IMR-90 (cell line): Measurements from ENCODE around the gene GRIK1. TPM values are rescaled to one million over a fixed set of nuclear protein-coding genes. Genes with fewer than 3 reads are reported as not detected.

ENCODE experiments used
- ATAC-seq: fragments of 200-7000 bp; cut with Tn5 transposase; 2 replicates; pipeline ENCODE4 v1.9.1; 2020; ENCODE audit warnings: low read depth, mild to moderate bottlenecking, moderate library complexity
- BruUV-seq: library from RNA; stranded (reverse); fragments of 400-500 nt; replicated peaks from 2 replicates; lab custom pipeline; 2021; lab: Mats Ljungman, UMichigan
- CTCF ChIA-PET: fragments of 300-600 bp; formaldehyde crosslinking; extraction: SDS; loops from one replicate; lab custom pipeline; 2021; ENCODE audit warnings: antibody characterized with exemption; lab: Yijun Ruan, JAX
- POLR2A ChIA-PET: fragments of 300-600 bp; sonication (Branson Sonifier 250); formaldehyde crosslinking; loops from one replicate; lab custom pipeline; 2022; ENCODE audit warnings: antibody characterized with exemption; ENCODE audit not compliant: unreplicated experiment; lab: Charles Lee
- DNase-seq: peaks from one replicate; pipeline ENCODE4 v3.0.0; 2013
- H2AFZ ChIP-seq: replicated peaks from 2 replicates; pipeline ENCODE3; 2013; ENCODE audit warnings: low read length, mild to moderate bottlenecking; ENCODE audit not compliant: poor library complexity
- H2AK5ac ChIP-seq: 2 replicates; pipeline ENCODE4 v1.6.1; 2013; ENCODE audit warnings: low read depth, low read length, inconsistent platforms
- H2AK9ac ChIP-seq: replicated peaks from 2 replicates; pipeline ENCODE3; 2013; ENCODE audit warnings: mild to moderate bottlenecking, low read depth, low read length, moderate library complexity; ENCODE audit not compliant: poor library complexity
- H2BK120ac ChIP-seq: 2 replicates; pipeline ENCODE4 v1.6.1; 2013; ENCODE audit warnings: low read depth, low read length, inconsistent platforms
- H2BK15ac ChIP-seq: 3 replicates; pipeline ENCODE4 v1.6.1; 2013; ENCODE audit warnings: low read depth, low read length, inconsistent platforms
- H2BK20ac ChIP-seq: 2 replicates; pipeline ENCODE4 v1.6.1; 2013; ENCODE audit warnings: low read depth, mild to moderate bottlenecking, inconsistent platforms, low read length, moderate library complexity
- H2BK5ac ChIP-seq: 2 replicates; pipeline ENCODE4 v1.6.1; 2013; ENCODE audit warnings: mild to moderate bottlenecking, low read depth, low read length, inconsistent platforms; ENCODE audit not compliant: poor library complexity, severe bottlenecking
- H3K14ac ChIP-seq: replicated peaks from 2 replicates; pipeline ENCODE4 v1.6.1; 2013; ENCODE audit warnings: low read depth, low read length, inconsistent platforms
- H3K18ac ChIP-seq: 2 replicates; pipeline ENCODE4 v1.6.1; 2013; ENCODE audit warnings: low read depth, low read length, control low read depth
- H3K23ac ChIP-seq: 2 replicates; pipeline ENCODE4 v1.6.1; 2013; ENCODE audit warnings: low read depth, low read length, inconsistent platforms
- H3K27ac ChIP-seq: 2 replicates; pipeline ENCODE4 v1.5.1; 2013; ENCODE audit warnings: mild to moderate bottlenecking, control low read depth, low read length; ENCODE audit not compliant: insufficient read depth
- H3K27me3 ChIP-seq: 2 replicates; pipeline ENCODE4 v1.6.1; 2013; ENCODE audit warnings: low read length; ENCODE audit not compliant: control insufficient read depth, insufficient read depth
- H3K36me3 ChIP-seq: 2 replicates; pipeline ENCODE4 v1.6.1; 2013; ENCODE audit warnings: low read length, mixed read lengths; ENCODE audit not compliant: control insufficient read depth, insufficient read depth
- H3K4ac ChIP-seq: 2 replicates; pipeline ENCODE4 v1.6.1; 2013; ENCODE audit warnings: low read depth, low read length, inconsistent platforms
- H3K4me1 ChIP-seq: 2 replicates; pipeline ENCODE4 v1.6.1; 2013; ENCODE audit warnings: low read length, mixed read lengths; ENCODE audit not compliant: control insufficient read depth, insufficient read depth
- H3K4me2 ChIP-seq: 2 replicates; pipeline ENCODE4 v1.6.1; 2013; ENCODE audit warnings: low read depth, mild to moderate bottlenecking, control low read depth, low read length, moderate library complexity
- H3K4me3 ChIP-seq: 2 replicates; pipeline ENCODE4 v1.5.1; 2013; ENCODE audit warnings: low read depth, mild to moderate bottlenecking, control low read depth, low read length, moderate library complexity; ENCODE audit not compliant: insufficient read depth
- H3K56ac ChIP-seq: 2 replicates; pipeline ENCODE4 v1.6.1; 2013; ENCODE audit warnings: low read length, inconsistent platforms; ENCODE audit not compliant: insufficient read depth; ENCODE audit errors: extremely low read depth
- H3K79me1 ChIP-seq, 2 experiments: 2 replicates each; pipeline ENCODE4 v1.6.1; 2013; ENCODE audit warnings: low read length in 2 of 2, inconsistent platforms in 1 of 2, low read depth in 1 of 2
- H3K9ac ChIP-seq: 2 replicates; pipeline ENCODE4 v1.6.1; 2013; ENCODE audit warnings: low read depth, low read length, control low read depth
- H3K9me1 ChIP-seq: 2 replicates; pipeline ENCODE4 v1.6.1; 2013; ENCODE audit warnings: low read length, inconsistent platforms; ENCODE audit not compliant: insufficient read depth
- H3K9me3 ChIP-seq: 2 replicates; pipeline ENCODE4 v1.6.1; 2013; ENCODE audit warnings: low read length; ENCODE audit not compliant: control insufficient read depth, insufficient read depth
- H4K20me1 ChIP-seq: 2 replicates; pipeline ENCODE4 v1.6.1; 2013; ENCODE audit warnings: low read length, inconsistent platforms; ENCODE audit not compliant: insufficient read depth
- H4K5ac ChIP-seq: 2 replicates; pipeline ENCODE4 v1.6.1; 2013; ENCODE audit warnings: mild to moderate bottlenecking, low read depth, low read length, control low read depth
- H4K8ac ChIP-seq, 2 experiments: 2 replicates each; pipeline ENCODE4 v1.6.1; 2013; ENCODE audit warnings: low read depth in 2 of 2, low read length in 2 of 2, control low read depth in 1 of 2, inconsistent platforms in 1 of 2
- H4K91ac ChIP-seq: 2 replicates; pipeline ENCODE4 v1.6.1; 2013; ENCODE audit warnings: low read depth, low read length, inconsistent platforms; ENCODE audit not compliant: insufficient read depth
- BHLHE40 ChIP-seq: fragments of 150-350 bp; IDR thresholded peaks from 2 replicates; pipeline ENCODE4 v1.6.1; 2016; ENCODE audit warnings: mild to moderate bottlenecking, low read depth, low read length
- CEBPB ChIP-seq: IDR thresholded peaks from 2 replicates; pipeline ENCODE4 v1.6.1; 2012; ENCODE audit warnings: low read depth, low read length, improper control_type of control experiment
- CHD1 ChIP-seq: IDR thresholded peaks from 2 replicates; pipeline ENCODE4 v1.6.1; 2012; ENCODE audit warnings: low read depth, low read length, improper control_type of control experiment
- CTCF ChIP-seq: conservative IDR thresholded peaks from 2 replicates; pipeline ENCODE4 v1.5.1; 2012; ENCODE audit warnings: mild to moderate bottlenecking, low read depth, low read length, improper control_type of control experiment
- ELK1 ChIP-seq: fragments of 150-350 bp; IDR thresholded peaks from 2 replicates; pipeline ENCODE4 v1.6.1; 2016; ENCODE audit warnings: low read depth, mild to moderate bottlenecking, low read length, moderate library complexity, borderline replicate concordance
- FOS ChIP-seq: fragments of 150-350 bp; IDR thresholded peaks from 2 replicates; pipeline ENCODE4 v1.6.1; 2016; ENCODE audit warnings: low read depth, low read length
- MAFK ChIP-seq: IDR thresholded peaks from 2 replicates; pipeline ENCODE4 v1.6.1; 2012; ENCODE audit warnings: low read depth, low read length, improper control_type of control experiment
- MAZ ChIP-seq: IDR thresholded peaks from 2 replicates; pipeline ENCODE4 v1.6.1; 2012; ENCODE audit warnings: low read depth, mild to moderate bottlenecking, low read length, improper control_type of control experiment, moderate library complexity, borderline replicate concordance
- MXI1 ChIP-seq: IDR thresholded peaks from 2 replicates; pipeline ENCODE4 v1.6.1; 2012; ENCODE audit warnings: low read depth, mild to moderate bottlenecking, low read length, moderate library complexity, borderline replicate concordance
- NFE2L2 ChIP-seq: fragments of 150-350 bp; IDR thresholded peaks from 2 replicates; pipeline ENCODE4 v1.6.1; 2016; ENCODE audit warnings: low read depth, mild to moderate bottlenecking, low read length
- POLR2A ChIP-seq: IDR thresholded peaks from 2 replicates; pipeline ENCODE4 v1.6.1; 2012; ENCODE audit warnings: mild to moderate bottlenecking, low read depth, low read length
- RAD21 ChIP-seq: IDR thresholded peaks from 2 replicates; pipeline ENCODE4 v1.6.1; 2012; ENCODE audit warnings: low read length, improper control_type of control experiment
- RCOR1 ChIP-seq: IDR thresholded peaks from 2 replicates; pipeline ENCODE4 v1.6.1; 2012; ENCODE audit warnings: mild to moderate bottlenecking, low read length, improper control_type of control experiment; ENCODE audit not compliant: insufficient replicate concordance
- RFX5 ChIP-seq: IDR thresholded peaks from 2 replicates; pipeline ENCODE4 v1.8.0; 2012; ENCODE audit warnings: low read depth, mild to moderate bottlenecking, low read length, moderate library complexity
- SMC3 ChIP-seq: fragments of 150-350 bp; IDR thresholded peaks from 2 replicates; pipeline ENCODE4 v1.6.1; 2016; ENCODE audit warnings: low read depth, mild to moderate bottlenecking, antibody characterized with exemption, low read length, moderate library complexity
- USF2 ChIP-seq: fragments of 150-350 bp; IDR thresholded peaks from 2 replicates; pipeline ENCODE4 v1.6.1; 2017; ENCODE audit warnings: mild to moderate bottlenecking, antibody characterized with exemption, low read length, low read depth
- WGBS, 2 experiments: methylation state at CpG; one replicate each; pipeline versions ENCODE4 v1.1.5 to v1.1.7; 2013; ENCODE audit warnings: missing lambda C conversion rate in 2 of 2; ENCODE audit not compliant: insufficient read length in 1 of 2; ENCODE audit errors: extremely low coverage in 2 of 2; 5-methylcytosine and 5-hydroxymethylcytosine counted together
- dilution Hi-C: fragments of 300-500 bp; cut with HindIII; formaldehyde crosslinking; loops from one replicate; pipeline ENCODE4 v1.14.3; 2018; ENCODE audit warnings: low sequenced_read_pairs; ENCODE audit not compliant: unreplicated experiment
- in situ Hi-C: fragments of 300-500 bp; cut with MboI; formaldehyde crosslinking; loops from 3 replicates; pipeline ENCODE4 v1.14.3; 2019; ENCODE audit warnings: low sequenced_read_pairs, inconsistent platforms, mixed read lengths
- intact Hi-C: fragments of 100-400 bp; cut with micrococcal nuclease; formaldehyde crosslinking; loops from 2 replicates; pipeline ENCODE4 v1.10.0; 2022
- polyA plus RNA-seq, 3 experiments: library from polyadenylated mRNA; depleted of rRNA; stranded (reverse); fragments of >200 nt; gene quantifications; 2 replicates each; pipeline ENCODE4 v1.2.3, GENCODE V29; 2012; ENCODE audit warnings: low replicate concordance in 1 of 3
- total RNA-seq: library from RNA; depleted of rRNA; stranded (reverse); fragments of >200 nt; gene quantifications from 2 replicates; pipeline ENCODE4 v1.2.3, GENCODE V29; 2012

GRIK1 gene
- total and polyA plus RNA-seq, 2 of the 4 experiments (the other 2 are of a cell fraction) = not detected

GRCh38 chr21:29717659-29718058 lies 222.1 kb downstream of the GRIK1 start:
- no peak for DNase-seq

More at GRCh38 chr21:29717659-29718058, 222.1 kb downstream of the GRIK1 start:
- Histone ChIP-seq H4K91ac (no peak overlapping the region), H3K4me1 (no peaks in the 10 kb centered on the region), H3K23ac (no peak overlapping the region), H3K4me3 (no peak overlapping the region), H2AK5ac (no peak overlapping the region), H3K9me1 (no peaks in the 10 kb centered on the region), H3K27me3 (no peaks in the 10 kb centered on the region), H3K4me2 (no peak overlapping the region), H4K5ac (no peak overlapping the region), H3K9ac (no peak overlapping the region), H2BK5ac (no peak overlapping the region), H3K18ac (no peak overlapping the region), H2BK20ac (no peak overlapping the region), H2AFZ (no peak overlapping the region), H3K36me3 (no peaks in the 10 kb centered on the region), H3K27ac (no peak overlapping the region), H2BK120ac (no peak overlapping the region), H4K20me1 (no peaks in the 10 kb centered on the region), H3K79me1 (no peaks in the 10 kb centered on the region), H3K14ac (no peak overlapping the region), H2BK15ac (no peak overlapping the region; the same call in 2 of the 3 replicates), H4K8ac (no peak overlapping the region), H3K56ac (no peak overlapping the region), H2AK9ac (no peak overlapping the region), H3K4ac (no peak overlapping the region), H3K9me3 (no peaks in the 10 kb centered on the region)
- ChIA-PET POLR2A (no interaction called here), CTCF (no interaction called here)
- BruUV-seq = no TSS peak
- dilution Hi-C loops = no loop called here
- ATAC-seq = no peak
- intact Hi-C loops = loop anchor here (10.0 kb wide), 1 partner anchor 403 kb away; no protein-coding TSS in a partner anchor
- no CpG with 5 or more reads among the region's 1 CpG for WGBS, 2 experiments
- TF ChIP-seq MAFK (no peak), MAZ (no peak), CHD1 (no peak), CEBPB (no peak), RFX5 (no peak), RAD21 (no peak), ELK1 (no peak), FOS (no peak), NFE2L2 (no peak), BHLHE40 (no peak), CTCF (no peak), USF2 (no peak), POLR2A (no peak), SMC3 (no peak), RCOR1 (no peak), MXI1 (no peak)
- in situ Hi-C loops = no loop called here
